ENCODE measurements around the gene MAG. TPM values are rescaled to one million over a fixed set of nuclear protein-coding genes. Genes with fewer than 3 reads are reported as not detected.

Gene MAG
- total and polyA plus RNA-seq, 9 of the 15 experiments (the other 6 are each of a cell fraction or from before 2014, with no cell fraction given) = 0.11 to 10.0 (median 1.6) TPM

- no peak for FAIRE-seq
- POLR2A ChIA-PET = interaction anchor here (0.5 to 1.0 kb wide), 3 partner anchors 14 to 555 kb away, joined by 3 read pairs; no protein-coding TSS in a partner anchor
- H3K27ac ChIP-seq (ENCODE audit: extremely low read depth, low read depth, low read length) = no peak overlapping the region
- H3K79me2 ChIP-seq (ENCODE audit: control insufficient read depth, insufficient read depth, low read length) = no peaks in the 10 kb centered on the region
- peak in 1 of 4 experiments; percentile 7 for DNase-seq (ENCODE audit: extremely low read depth in 1 of 4, low spot score in 3 of 4)
- in situ Hi-C loops (cut with MboI) = no loop called here
- H3K4me3 ChIP-seq = no peak overlapping the region
- 38% methylated on average over 18 of the region's 18 CpGs for WGBS (ENCODE audit: insufficient coverage, low coverage, missing lambda C conversion rate)
- no peak overlapping the region for H2AFZ ChIP-seq (ENCODE audit: low read depth, low read length)
- BruUV-seq (replicated peaks) = no TSS peak
- no peak overlapping the region for H3K9ac ChIP-seq (ENCODE audit: insufficient read depth in 1 of 2, low read depth in 2 of 2, low read length in 2 of 2)
- CTCF ChIA-PET (ENCODE audit: low intra/inter-chr PET ratio) = no interaction called here
- H3K36me3 ChIP-seq (ENCODE audit: control insufficient read depth, insufficient read depth, low read length) = no peaks in the 10 kb centered on the region
- no peak for ATAC-seq
- H3K9me3 ChIP-seq (replicated peaks; ENCODE audit: control insufficient read depth, insufficient read depth, low read depth, low read length) = no peaks in the 10 kb centered on the region
- intact Hi-C loops (cut with micrococcal nuclease) = no loop called here
- H3K27me3 ChIP-seq (ENCODE audit: control insufficient read depth in 2 of 2, insufficient read depth in 2 of 2, low read length in 2 of 2) = 0 out of 5 replicates have a peak, but pooled peaks cover 0 to 3% of the 10 kb centered on the region in 2 experiments
- H3K9me1 ChIP-seq (ENCODE audit: control insufficient read depth, insufficient read depth, low read length) = no peaks in the 10 kb centered on the region
- no peak overlapping the region for H3K4me2 ChIP-seq (ENCODE audit: insufficient read depth, low read length)
- H3K4me1 ChIP-seq (replicated peaks in 1 of 2; ENCODE audit: control insufficient read depth in 2 of 2, insufficient read depth in 2 of 2, low read length in 2 of 2) = peaks cover 12 to 39% of the 10 kb centered on the region in 2 experiments; a peak in 4 of 5 replicates
- TF ChIP-seq MGA (IDR thresholded peaks at IDR 0.05) (peak; percentile 45; the same call in 1 of the 2 replicates), ZNF316 (IDR thresholded peaks at IDR 0.05) (0 out of 2 replicates have a peak, but pooled peaks have one; percentile 6), HLTF (IDR thresholded peaks at IDR 0.05) (no peak), CTBP1 (IDR thresholded peaks at IDR 0.05; ENCODE audit: borderline replicate concordance) (peak; percentile 33; the same call in 1 of the 2 replicates), ESRRA (IDR thresholded peaks at IDR 0.05; ENCODE audit: borderline replicate concordance, low read depth) (0 out of 2 replicates have a peak, but pooled peaks have one; percentile 18), TRIM24 (IDR thresholded peaks at IDR 0.05) (0 out of 4 replicates have a peak, but pooled peaks of 1 of the 2 experiments have one; percentile 14), GTF2A2 (tag; IDR thresholded peaks at IDR 0.05) (no peak)
- H4K20me1 ChIP-seq (replicated peaks; ENCODE audit: control insufficient read depth, insufficient read depth, low read length) = no peaks in the 10 kb centered on the region
These were observed 57.1 kb downstream of the MAG start for GRCh38 chr19:35348911-35349611.

Data from K562 (cell line).